GM12891 (cell line): ENCODE measurements around the gene HSPA13.

ENCODE experiments used
- POLR2A ChIP-seq: IDR thresholded peaks from 2 replicates; pipeline ENCODE4 v1.6.1; 2011; ENCODE audit warnings: low read depth, low read length, control low read depth
- POLR2AphosphoS5 ChIP-seq: IDR thresholded peaks from 2 replicates; pipeline ENCODE4 v1.6.1; 2011; ENCODE audit warnings: low read depth, low read length, control low read depth
- TAF1 ChIP-seq: IDR thresholded peaks from 2 replicates; pipeline ENCODE4 v1.6.1; 2011; ENCODE audit warnings: low read depth, low read length, control low read depth

DNA sequence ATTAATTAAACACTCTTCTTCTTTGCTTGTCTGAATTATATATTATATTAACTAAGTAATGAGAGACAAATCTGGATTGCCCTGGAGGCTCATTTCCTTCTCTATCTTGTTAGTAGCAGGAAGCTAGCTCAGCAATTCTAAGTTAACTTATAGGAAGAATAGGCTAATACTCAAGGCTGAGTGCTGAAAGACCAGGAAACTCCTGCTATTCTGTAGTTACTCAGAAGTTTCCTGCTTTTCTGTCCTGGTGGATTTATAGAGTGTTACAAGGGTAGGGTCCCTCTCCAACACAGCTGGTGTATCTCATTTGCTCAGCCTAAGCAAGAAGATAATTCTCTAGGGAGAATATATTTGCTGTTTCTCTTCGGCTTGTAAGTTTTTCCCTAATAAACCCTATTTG is 29.2 kb downstream of the HSPA13 start:
- TF ChIP-seq POLR2AphosphoS5 (no peak), POLR2A (no peak), TAF1 (no peak)
